ENCODE measurements around the gene ZBTB7C. TPM values are rescaled to one million over a fixed set of nuclear protein-coding genes. Genes with fewer than 3 reads are reported as not detected.

The ZBTB7C gene
- total and polyA plus RNA-seq, 2 of the 8 experiments (the other 6 are each of a cell fraction or from before 2014, with no cell fraction given), result 0.15 to 0.45 TPM

DNA sequence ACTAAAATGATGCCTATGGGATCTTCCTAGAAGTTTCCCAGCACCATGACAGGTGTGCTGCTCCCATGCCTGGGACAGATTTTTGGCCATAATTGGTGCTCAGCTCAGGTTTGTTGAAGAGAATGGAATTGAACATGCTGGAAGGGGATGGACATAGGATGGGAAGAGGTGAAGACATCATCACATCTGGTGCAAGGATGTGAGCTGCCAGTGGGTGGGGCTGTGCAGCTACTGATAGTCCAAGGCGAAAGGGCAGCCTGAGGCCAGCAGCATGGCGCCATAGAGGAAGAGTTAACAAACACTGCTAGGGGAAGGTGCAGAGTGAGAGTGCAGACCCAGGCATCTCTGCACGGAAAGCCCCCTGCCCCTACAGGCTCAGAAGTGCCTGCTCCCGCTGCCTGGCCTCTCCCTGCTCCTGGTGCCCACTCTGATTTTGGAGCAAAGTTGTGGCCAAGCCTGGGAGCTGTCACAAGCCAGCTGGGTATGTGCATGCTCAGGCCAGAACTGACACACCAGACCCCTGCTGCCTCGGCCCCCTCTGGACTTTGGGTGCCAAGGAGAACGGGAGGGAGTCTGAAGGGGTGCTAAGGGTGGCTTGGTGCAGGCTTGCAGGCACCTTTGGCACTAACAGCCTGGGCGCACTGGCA is 178.6 kb downstream of the ZBTB7C start:
- POLR2A ChIA-PET (ENCODE audit: partially characterized antibody), result no interaction called here

More for the DNA sequence above, 178.6 kb downstream of the ZBTB7C start:
- Histone ChIP-seq H3K14ac (ENCODE audit: insufficient read length) (no peak overlapping the region), H3K27me3 (replicated peaks in 1 of 4; ENCODE audit: control insufficient read depth in 3 of 4, extremely low read depth in 1 of 4, insufficient read depth in 3 of 4, low read length in 3 of 4) (no peaks in the 10 kb centered on the region), H3K4me2 (ENCODE audit: insufficient read depth in 1 of 2, low read depth in 2 of 2, low read length in 2 of 2) (no peak overlapping the region), H4K91ac (replicated peaks; ENCODE audit: insufficient read length, low read length) (no peak overlapping the region), H2BK12ac (ENCODE audit: low read depth, low read length) (peak overlapping the region; percentile 31; the same call in 1 of the 2 replicates), H4K20me1 (replicated peaks in 1 of 2; ENCODE audit: control insufficient read depth in 1 of 2, insufficient read depth in 2 of 2, low read length in 2 of 2) (no peaks in the 10 kb centered on the region), H2BK120ac (replicated peaks; ENCODE audit: low read depth, low read length) (no peak overlapping the region), H3K23ac (ENCODE audit: insufficient read length) (no peak overlapping the region), H3K36me3 (ENCODE audit: control insufficient read depth in 2 of 4, insufficient read depth in 4 of 4, low read length in 3 of 4) (no peaks in the 10 kb centered on the region), H3K79me1 (ENCODE audit: low read depth, low read length) (no peaks in the 10 kb centered on the region), H3K4me3 (ENCODE audit: extremely low read depth in 1 of 4, insufficient read depth in 2 of 4, low read depth in 3 of 4, low read length in 4 of 4) (no peak overlapping the region), H2BK15ac (ENCODE audit: low read length) (no peak overlapping the region), H3K56ac (replicated peaks; ENCODE audit: insufficient read length, low read depth, low read length) (no peak overlapping the region), H3K9me3 (ENCODE audit: insufficient read depth in 2 of 2, low read depth in 1 of 2, low read length in 1 of 2) (no peaks in the 10 kb centered on the region), H4K5ac (ENCODE audit: insufficient read length, low read depth, low read length) (no peak overlapping the region), H3K23me2 (ENCODE audit: low read depth, low read length) (no peaks in the 10 kb centered on the region), H3K79me2 (ENCODE audit: control insufficient read depth in 1 of 2, insufficient read depth in 2 of 2, low read length in 2 of 2) (no peaks in the 10 kb centered on the region), H3K27ac (ENCODE audit: low read depth, low read length) (no peak overlapping the region), H2BK20ac (ENCODE audit: low read length) (no peak overlapping the region; the same call in 1 of the 2 replicates), H2AFZ (ENCODE audit: low read length) (peak overlapping the region; percentile 98), H2BK5ac (ENCODE audit: low read depth, low read length) (no peak overlapping the region), H3K9ac (replicated peaks in 1 of 4; ENCODE audit: extremely low read depth in 1 of 4, low read depth in 3 of 4, low read length in 3 of 4) (no peak overlapping the region), H4K8ac (ENCODE audit: extremely low read depth, insufficient read depth, low read length) (peak overlapping the region; percentile 79; the same call in 1 of the 2 replicates), H3K4me1 (replicated peaks in 1 of 4; ENCODE audit: control insufficient read depth in 3 of 4, insufficient read depth in 4 of 4, low read length in 3 of 4) (peaks cover 0 to 1% (median 0%) of the 10 kb centered on the region in 4 experiments; a peak in 1 of 7 replicates), H3K4ac (replicated peaks; ENCODE audit: insufficient read length, low read depth, low read length) (no peak overlapping the region), H2AK5ac (ENCODE audit: low read depth, low read length) (no peak overlapping the region), H3K18ac (ENCODE audit: extremely low read depth, low read length) (peak overlapping the region; percentile 75; the same call in 1 of the 2 replicates)
- CTCF ChIA-PET (ENCODE audit: partially characterized antibody), result interaction anchor here (0.6 to 5.1 kb wide), 75 partner anchors 8 to 289 kb away, joined by 3 to 160 read pairs (median 5); no protein-coding TSS in a partner anchor
- 0 out of 2 replicates have a peak, but pooled peaks have one; percentile 27 for TF ChIP-seq CREB1 (IDR thresholded peaks at IDR 0.05)
- TF ChIP-seq, protein P1, sequence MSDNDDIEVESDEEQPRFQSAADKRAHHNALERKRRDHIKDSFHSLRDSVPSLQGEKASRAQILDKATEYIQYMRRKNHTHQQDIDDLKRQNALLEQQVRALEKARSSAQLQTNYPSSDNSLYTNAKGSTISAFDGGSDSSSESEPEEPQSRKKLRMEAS (IDR thresholded peaks at IDR 0.05), result peak; percentile 40; the same call in 1 of the 2 replicates
- peak; percentile 7; the same call in 1 of the 2 replicates for TF ChIP-seq CEBPB (IDR thresholded peaks at IDR 0.05; ENCODE audit: low read depth, low read length)
- TF ChIP-seq RAD21 (IDR thresholded peaks at IDR 0.05 in 1 of 2, conservative IDR thresholded peaks at IDR 0.05 in 1 of 2; ENCODE audit: low read depth in 2 of 2, low read length in 2 of 2), result peak; percentile 97
- TF ChIP-seq, protein P2, sequence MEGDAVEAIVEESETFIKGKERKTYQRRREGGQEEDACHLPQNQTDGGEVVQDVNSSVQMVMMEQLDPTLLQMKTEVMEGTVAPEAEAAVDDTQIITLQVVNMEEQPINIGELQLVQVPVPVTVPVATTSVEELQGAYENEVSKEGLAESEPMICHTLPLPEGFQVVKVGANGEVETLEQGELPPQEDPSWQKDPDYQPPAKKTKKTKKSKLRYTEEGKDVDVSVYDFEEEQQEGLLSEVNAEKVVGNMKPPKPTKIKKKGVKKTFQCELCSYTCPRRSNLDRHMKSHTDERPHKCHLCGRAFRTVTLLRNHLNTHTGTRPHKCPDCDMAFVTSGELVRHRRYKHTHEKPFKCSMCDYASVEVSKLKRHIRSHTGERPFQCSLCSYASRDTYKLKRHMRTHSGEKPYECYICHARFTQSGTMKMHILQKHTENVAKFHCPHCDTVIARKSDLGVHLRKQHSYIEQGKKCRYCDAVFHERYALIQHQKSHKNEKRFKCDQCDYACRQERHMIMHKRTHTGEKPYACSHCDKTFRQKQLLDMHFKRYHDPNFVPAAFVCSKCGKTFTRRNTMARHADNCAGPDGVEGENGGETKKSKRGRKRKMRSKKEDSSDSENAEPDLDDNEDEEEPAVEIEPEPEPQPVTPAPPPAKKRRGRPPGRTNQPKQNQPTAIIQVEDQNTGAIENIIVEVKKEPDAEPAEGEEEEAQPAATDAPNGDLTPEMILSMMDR (IDR thresholded peaks at IDR 0.05; ENCODE audit: control extremely low read depth in 1 of 3, insufficient read depth in 1 of 3, low read depth in 1 of 3, low read length in 3 of 3), result peak; percentile 92 to 98 (median 97)
- TF ChIP-seq RXRA (IDR thresholded peaks at IDR 0.05; ENCODE audit: insufficient read depth, low read depth, low read length), result peak; percentile 50; the same call in 1 of the 2 replicates
- no peak for TF ChIP-seq BRCA1 (IDR thresholded peaks at IDR 0.05; ENCODE audit: low read depth, low read length)
- no peak for TF ChIP-seq SAP30 (IDR thresholded peaks at IDR 0.05; ENCODE audit: insufficient read depth, insufficient replicate concordance, low read length)
- peak; percentile 86 for TF ChIP-seq YY1 (IDR thresholded peaks at IDR 0.05; ENCODE audit: low read depth, low read length)
- WGBS, 2 experiments (ENCODE audit: extremely low coverage in 1 of 2, insufficient coverage in 1 of 2, insufficient read length in 1 of 2, insufficient replicate concordance in 2 of 2, low coverage in 1 of 2, low lambda C conversion rate in 2 of 2, missing lambda C conversion rate in 1 of 2), result 41% methylated on average over 6 of the region's 7 CpGs; no CpG with 5 or more reads in 1 of the 2 experiments
- DNase-seq (ENCODE audit: low read depth in 1 of 2, low spot score in 2 of 2), result peak; percentile 34 to 84
- FAIRE-seq, result peak; percentile 73
